HEK293T (cell line): ENCODE results near the gene GATA2.

Source experiments
- CTCF ChIA-PET: fragments of 350-600 bp; formaldehyde crosslinking; extraction: SDS; loops from one replicate; lab custom pipeline; 2021; ENCODE audit warnings: antibody characterized with exemption, inconsistent platforms; lab: Yijun Ruan, JAX
- POLR2A ChIA-PET: fragments of 350-600 bp; formaldehyde crosslinking; extraction: SDS; loops from one replicate; lab custom pipeline; 2020; ENCODE audit warnings: antibody characterized with exemption, inconsistent platforms; lab: Yijun Ruan, JAX
- DNase-seq: peaks from one replicate; pipeline ENCODE4 v3.0.0; 2012; ENCODE audit warnings: mixed read lengths; ENCODE audit errors: extremely low spot score
- ARNT ChIP-seq: fragments of 450-650 bp; IDR thresholded peaks from 2 replicates; pipeline ENCODE4 v1.6.1; 2017; ENCODE audit warnings: mild to moderate bottlenecking
- BHLHE40 ChIP-seq: fragments of 450-650 bp; IDR thresholded peaks from 2 replicates; pipeline ENCODE4 v1.6.1; 2016; ENCODE audit warnings: mild to moderate bottlenecking, moderate library complexity, borderline replicate concordance
- CTBP1 ChIP-seq: fragments of 450-650 bp; IDR thresholded peaks from 2 replicates; pipeline ENCODE4 v1.6.1; 2016; ENCODE audit warnings: borderline replicate concordance
- ELF4 ChIP-seq: fragments of 450-650 bp; IDR thresholded peaks from 2 replicates; pipeline ENCODE4 v1.6.1; 2017; ENCODE audit warnings: antibody characterized with exemption
- FOXA1 ChIP-seq: fragments of 450-650 bp; IDR thresholded peaks from 2 replicates; pipeline ENCODE4 v1.6.1; 2016; ENCODE audit warnings: mild to moderate bottlenecking
- FOXK2 ChIP-seq: fragments of 450-650 bp; IDR thresholded peaks from 2 replicates; pipeline ENCODE4 v1.6.1; 2016; ENCODE audit warnings: mild to moderate bottlenecking
- FOXM1 ChIP-seq: fragments of 450-650 bp; IDR thresholded peaks from 2 replicates; pipeline ENCODE4 v1.6.1; 2017; ENCODE audit warnings: mild to moderate bottlenecking, borderline replicate concordance
- HDGF ChIP-seq: fragments of 450-650 bp; IDR thresholded peaks from 2 replicates; pipeline ENCODE4 v1.6.1; 2017; ENCODE audit warnings: antibody characterized with exemption, borderline replicate concordance
- L3MBTL2 ChIP-seq: fragments of 450-650 bp; conservative IDR thresholded peaks from 2 replicates; pipeline ENCODE4 v1.6.1; 2016; ENCODE audit warnings: mild to moderate bottlenecking
- LEF1 ChIP-seq: fragments of 450-650 bp; IDR thresholded peaks from 2 replicates; pipeline ENCODE4 v1.6.1; 2017; ENCODE audit warnings: mild to moderate bottlenecking, borderline replicate concordance
- NFRKB ChIP-seq: fragments of 450-650 bp; IDR thresholded peaks from 2 replicates; pipeline ENCODE4 v1.6.1; 2016; ENCODE audit warnings: mild to moderate bottlenecking, moderate library complexity
- PKNOX1 ChIP-seq: fragments of 450-650 bp; IDR thresholded peaks from 2 replicates; pipeline ENCODE4 v1.6.1; 2016
- SP1 ChIP-seq: fragments of 450-650 bp; IDR thresholded peaks from 2 replicates; pipeline ENCODE4 v1.6.1; 2017
- SUZ12 ChIP-seq: fragments of 450-650 bp; IDR thresholded peaks from 2 replicates; pipeline ENCODE4 v1.6.1; 2016; ENCODE audit warnings: mild to moderate bottlenecking
- TARDBP ChIP-seq: fragments of 450-650 bp; IDR thresholded peaks from 2 replicates; pipeline ENCODE4 v1.6.1; 2016
- ZNF384 ChIP-seq: fragments of 450-650 bp; IDR thresholded peaks from 2 replicates; pipeline ENCODE4 v1.6.1; 2016

The GATA2 gene

GRCh38 chr3:128482666-128483656, 10.0 kb downstream of the GATA2 start:
- CTCF ChIA-PET: interaction anchor here (1.1 to 1.5 kb wide), 3 partner anchors 45 to 135 kb away, joined by 3 to 5 read pairs (median 5); no protein-coding TSS in a partner anchor
- POLR2A ChIA-PET: no interaction called here
- TF ChIP-seq ARNT: no peak
- TF ChIP-seq NFRKB: no peak
- TF ChIP-seq TARDBP: no peak
- TF ChIP-seq FOXK2: no peak
- TF ChIP-seq CTBP1: no peak
- no peak for TF ChIP-seq SUZ12
- TF ChIP-seq PKNOX1: no peak
- no peak for TF ChIP-seq BHLHE40
- TF ChIP-seq HDGF: no peak
- TF ChIP-seq L3MBTL2: no peak
- no peak for TF ChIP-seq ELF4
- no peak for TF ChIP-seq LEF1
- TF ChIP-seq ZNF384: no peak
- TF ChIP-seq FOXA1: no peak
- no peak for TF ChIP-seq SP1
- no peak for TF ChIP-seq FOXM1
- DNase-seq: no peak

- ChIA-PET POLR2A (no interaction called here), CTCF (interaction anchor here (1.5 kb wide), 1 partner anchor 56 kb away, joined by 5 read pairs; no protein-coding TSS in a partner anchor)
- DNase-seq: no peak
- TF ChIP-seq HDGF: no peak
- TF ChIP-seq NFRKB: no peak
- TF ChIP-seq SUZ12: no peak
- no peak for TF ChIP-seq TARDBP
- TF ChIP-seq ARNT: no peak
- no peak for TF ChIP-seq FOXA1
- TF ChIP-seq SP1: no peak
- TF ChIP-seq CTBP1: no peak
- TF ChIP-seq FOXK2: no peak
- no peak for TF ChIP-seq PKNOX1
- TF ChIP-seq BHLHE40: no peak
- TF ChIP-seq FOXM1: no peak
- TF ChIP-seq ZNF384: no peak
- TF ChIP-seq L3MBTL2: no peak
Measured at GRCh38 chr3:128482175-128482574, 10.8 kb downstream of the GATA2 start.

- CTCF ChIA-PET: no interaction called here
- TF ChIP-seq FOXK2: no peak
- no peak for TF ChIP-seq L3MBTL2
- TF ChIP-seq TARDBP: no peak
- no peak for TF ChIP-seq BHLHE40
- no peak for TF ChIP-seq ELF4
- POLR2A ChIA-PET: no interaction called here
- DNase-seq: no peak
Measured at GRCh38 chr3:128481438-128481942, 11.5 kb downstream of the GATA2 start.

- ChIA-PET CTCF (no interaction called here), POLR2A (interaction anchor here (1.9 kb wide), 1 partner anchor 8 kb away, joined by 7 read pairs; no protein-coding TSS in a partner anchor)
- no peak for DNase-seq
- no peak for TF ChIP-seq FOXM1
- TF ChIP-seq SUZ12: no peak
Measured at GRCh38 chr3:128480717-128481437, 12.1 kb downstream of the GATA2 start.

GRCh38 chr3:128480278-128480677, 12.7 kb downstream of the GATA2 start:
- ChIA-PET CTCF (interaction anchor here (1.0 kb wide), 1 partner anchor 16 kb away, joined by 3 read pairs; no protein-coding TSS in a partner anchor), POLR2A (interaction anchor here (1.9 kb wide), 1 partner anchor 9 kb away, joined by 7 read pairs; no protein-coding TSS in a partner anchor)
- DNase-seq: no peak
- TF ChIP-seq PKNOX1 (no peak), HDGF (no peak), ARNT (no peak), NFRKB (no peak), CTBP1 (no peak), L3MBTL2 (no peak), FOXK2 (no peak), TARDBP (no peak), BHLHE40 (no peak), FOXM1 (no peak), ZNF384 (no peak)
